Adrenal gland (tissue), 12 donors: ENCODE results near the gene GNAI3. TPM values are rescaled to one million over a fixed set of nuclear protein-coding genes. Genes with fewer than 3 reads are reported as not detected.

ENCODE experiments used
- DNase-seq, 7 donors: peaks; one replicate each; pipeline ENCODE4 v3.0.0-alpha.2; 2019 to 2020
- H3K27ac ChIP-seq, 5 donors: fragments of 200-600 bp; sonication (generic) in 4 of 5; 1 replicate in 3 of 5; 2 replicates in 2 of 5; pipeline versions ENCODE4 v1.5.1 to v1.8.0; 2016 to 2020; ENCODE audit warnings: mild to moderate bottlenecking in 1 of 5
- H3K27me3 ChIP-seq: fragments of 200-600 bp; 2 replicates; pipeline ENCODE4 v1.8.0; 2021
- H3K36me3 ChIP-seq, 2 donors: fragments of 200-600 bp; replicated peaks in 1 of 2; 1 replicate in 1 of 2; 2 replicates in 1 of 2; pipeline versions ENCODE4 v1.5.1 to v1.8.0; 2018 to 2022
- H3K4me1 ChIP-seq, 2 donors: fragments of 200-600 bp; replicated peaks in 1 of 2; 1 replicate in 1 of 2; 2 replicates in 1 of 2; pipeline versions ENCODE4 v1.5.1 to v1.8.0; 2018 to 2021
- H3K4me3 ChIP-seq, 4 donors: fragments of 200-600 bp; sonication (generic) in 3 of 4; one replicate each; pipeline ENCODE4 v1.5.1; 2016 to 2018
- H3K9me3 ChIP-seq, 3 donors: fragments of 200-600 bp; sonication (generic) in 1 of 3; replicated peaks in 1 of 3; 1 replicate in 2 of 3; 2 replicates in 1 of 3; pipeline versions ENCODE4 v1.5.1 to v1.8.0; 2016 to 2021
- POLR2A ChIP-seq, 2 donors: fragments of 450-650 bp; IDR thresholded peaks; one replicate each; pipeline ENCODE4 v1.6.1; 2017; ENCODE audit warnings: antibody characterized with exemption in 2 of 2, mild to moderate bottlenecking in 2 of 2, moderate library complexity in 1 of 2
- WGBS, 4 donors: extraction: QIAGEN DNeasy Blood & Tissue Kit in 2 of 4; methylation state at CpG; one replicate each; pipeline versions ENCODE4 v1.1.5 to v1.1.7; 2013 to 2017; 5-methylcytosine and 5-hydroxymethylcytosine counted together
- intact Hi-C, 2 donors: fragments of 100-400 bp; cut with DNase I; formaldehyde crosslinking; loops; one replicate each; pipeline versions ENCODE4 v1.14.1 to v1.15.0; 2022 to 2023
- polyA plus RNA-seq, 3 donors: library from polyadenylated mRNA; stranded (reverse); fragments of 200-250 nt in 2 of 3; fragments of 350-450 nt in 1 of 3; fragmentation: Illumina TruSeq in 1 of 3; extraction: RNeasy Lipid Tissue Mini Kit (QIAGEN cat#74804) in 1 of 3; gene quantifications; one replicate each; pipeline ENCODE4 v1.2.3, GENCODE V29; 2013 to 2014
- total RNA-seq, 9 donors: library from RNA; depleted of rRNA in 4 of 9; stranded (reverse); fragments of >200 nt in 4 of 9; fragments of 120-200 nt in 1 of 9; fragmentation: NEBNext Ultra II Directional in 1 of 9; extraction: Animal tissue kit (Norgen Biotek cat#: 25700) in 1 of 9; gene quantifications; one replicate each; pipeline versions ENCODE4 v1.1.0 to v1.2.4, GENCODE V29; 2013 to 2023
- TF ChIP-seq, protein P1 (sequence below), 6 experiments: fragments of 450-650 bp in 4 of 6; fragments of 200-600 bp in 2 of 6; sonication (generic) in 1 of 6; IDR thresholded peaks; 1 replicate in 5 of 6; 2 replicates in 1 of 6; pipeline versions ENCODE4 v1.5.1 to v1.8.0; 2016 to 2021; ENCODE audit warnings: antibody characterized with exemption in 6 of 6, mild to moderate bottlenecking in 2 of 6, moderate library complexity in 1 of 6
- donor health status: healthy with polysubstance abuse.
- donor health status: Bipolar disorder and iron deficiency.
- donor health status: DM: yes; HTN: yes; CAD: no.
- donor health status: DM: no; HTN: no; CAD: no.
- donor health status: DM: no; HTN: no; CAD: no.
- donor health status: DM: yes; HTN: yes; CAD: no.

The GNAI3 gene
- total and polyA plus RNA-seq, 12 donors: 1.6 to 12.0 (median 5.6) TPM

DNA sequence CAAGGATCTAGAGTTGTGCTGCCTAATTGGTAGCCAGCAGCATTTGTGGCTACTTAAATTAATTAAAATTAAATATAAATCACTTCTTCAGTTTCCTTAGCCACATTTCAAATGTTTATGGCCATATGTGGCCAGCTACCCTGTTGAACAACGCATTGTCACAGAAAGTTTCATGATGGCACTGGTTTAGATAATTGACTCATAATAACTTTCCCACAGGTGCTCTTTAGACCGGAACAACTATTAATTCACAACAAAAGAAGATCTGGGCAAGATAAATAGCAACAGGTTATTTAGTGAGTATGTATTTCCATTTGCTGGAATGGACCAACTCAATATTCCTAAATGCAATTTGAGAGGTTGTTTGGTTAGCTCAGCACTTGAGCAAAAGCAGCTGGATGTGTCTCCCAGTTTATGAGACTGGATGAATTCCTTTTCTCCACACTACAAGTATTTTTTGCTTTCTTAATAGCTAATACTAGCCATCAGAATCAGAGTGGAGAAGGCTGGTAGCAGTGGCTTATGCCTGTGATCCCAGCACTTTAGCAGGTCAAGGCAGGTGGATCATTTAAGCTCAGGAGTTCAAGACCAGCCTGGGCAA lies 35.2 kb upstream of the GNAI3 start:
- 82 to 87% (median 86%) methylated on average over 2 of the region's 2 CpGs for WGBS, 4 donors
- intact Hi-C loops: no loop called here
- no peak overlapping the region for H3K27ac ChIP-seq
- no peaks in the 10 kb centered on the region for H3K9me3 ChIP-seq
- H3K36me3 ChIP-seq: no peaks in the 10 kb centered on the region
- no peaks in the 10 kb centered on the region for H3K27me3 ChIP-seq
- no peak overlapping the region for H3K4me3 ChIP-seq
- no peak for DNase-seq
- peaks cover 0 to 7% of the 10 kb centered on the region in 2 donors for H3K4me1 ChIP-seq
- TF ChIP-seq, protein P1, sequence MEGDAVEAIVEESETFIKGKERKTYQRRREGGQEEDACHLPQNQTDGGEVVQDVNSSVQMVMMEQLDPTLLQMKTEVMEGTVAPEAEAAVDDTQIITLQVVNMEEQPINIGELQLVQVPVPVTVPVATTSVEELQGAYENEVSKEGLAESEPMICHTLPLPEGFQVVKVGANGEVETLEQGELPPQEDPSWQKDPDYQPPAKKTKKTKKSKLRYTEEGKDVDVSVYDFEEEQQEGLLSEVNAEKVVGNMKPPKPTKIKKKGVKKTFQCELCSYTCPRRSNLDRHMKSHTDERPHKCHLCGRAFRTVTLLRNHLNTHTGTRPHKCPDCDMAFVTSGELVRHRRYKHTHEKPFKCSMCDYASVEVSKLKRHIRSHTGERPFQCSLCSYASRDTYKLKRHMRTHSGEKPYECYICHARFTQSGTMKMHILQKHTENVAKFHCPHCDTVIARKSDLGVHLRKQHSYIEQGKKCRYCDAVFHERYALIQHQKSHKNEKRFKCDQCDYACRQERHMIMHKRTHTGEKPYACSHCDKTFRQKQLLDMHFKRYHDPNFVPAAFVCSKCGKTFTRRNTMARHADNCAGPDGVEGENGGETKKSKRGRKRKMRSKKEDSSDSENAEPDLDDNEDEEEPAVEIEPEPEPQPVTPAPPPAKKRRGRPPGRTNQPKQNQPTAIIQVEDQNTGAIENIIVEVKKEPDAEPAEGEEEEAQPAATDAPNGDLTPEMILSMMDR (IDR thresholded peaks at IDR 0.05): no peak
- no peak for TF ChIP-seq POLR2A (IDR thresholded peaks at IDR 0.05)

DNA sequence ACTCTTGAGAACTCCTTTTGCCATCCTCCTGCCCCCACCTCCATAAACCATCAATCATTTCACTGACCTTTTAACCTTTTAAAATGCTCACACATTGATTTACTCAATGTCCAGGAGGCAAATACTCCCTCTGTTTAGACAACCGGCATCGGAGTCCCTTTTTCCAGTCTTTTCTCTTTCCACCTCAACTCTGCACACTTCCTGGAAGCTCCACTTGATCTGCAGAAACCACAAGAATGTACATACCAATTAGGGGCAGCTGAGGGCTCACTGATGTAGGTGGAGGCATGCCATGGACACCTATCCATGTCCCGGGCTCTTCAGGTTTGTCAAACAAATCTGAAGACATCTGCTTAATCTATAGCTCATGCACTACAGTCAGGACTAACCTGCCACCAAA lies 33.6 kb upstream of the GNAI3 start:
- TF ChIP-seq, protein P1 (IDR thresholded peaks at IDR 0.05): no peak
- TF ChIP-seq POLR2A (IDR thresholded peaks at IDR 0.05): no peak
- no peak overlapping the region for H3K4me3 ChIP-seq
- DNase-seq: no peak
- WGBS, 4 donors: 67 to 87% (median 83%) methylated on average over 3 of the region's 3 CpGs
- H3K4me1 ChIP-seq: peaks cover 0 to 7% of the 10 kb centered on the region in 2 donors
- intact Hi-C loops: no loop called here
- no peaks in the 10 kb centered on the region for H3K27me3 ChIP-seq
- no peaks in the 10 kb centered on the region for H3K9me3 ChIP-seq
- no peak overlapping the region for H3K27ac ChIP-seq
- H3K36me3 ChIP-seq: no peaks in the 10 kb centered on the region

DNA sequence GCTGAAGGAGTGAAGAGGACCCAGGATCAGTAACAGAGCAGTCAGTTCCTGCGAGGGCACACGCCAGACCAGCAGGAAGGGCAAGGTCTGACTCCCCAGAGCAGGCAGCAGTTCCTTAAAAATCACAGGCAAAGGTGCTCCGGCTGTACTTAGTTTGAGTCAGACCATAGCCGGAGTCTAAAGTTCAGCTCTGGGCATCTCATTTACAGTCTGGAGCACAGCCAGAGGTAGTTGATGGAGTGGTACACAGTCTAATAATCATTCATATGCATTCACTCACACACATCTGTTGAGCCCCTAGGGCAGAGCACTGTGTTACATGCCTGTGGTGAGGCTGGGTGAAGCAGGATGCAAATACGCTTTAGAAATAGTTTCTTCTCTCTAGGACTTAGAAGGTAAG lies 31.5 kb upstream of the GNAI3 start:
- Histone ChIP-seq H3K4me3 (no peak overlapping the region), H3K4me1 (peaks cover 10 to 14% of the 10 kb centered on the region in 2 donors), H3K27ac (no peak overlapping the region), H3K27me3 (no peaks in the 10 kb centered on the region), H3K9me3 (no peaks in the 10 kb centered on the region), H3K36me3 (no peaks in the 10 kb centered on the region)
- no peak for TF ChIP-seq POLR2A (IDR thresholded peaks at IDR 0.05)
- TF ChIP-seq, protein P1 (IDR thresholded peaks at IDR 0.05): no peak
- no peak for DNase-seq
- WGBS, 4 donors: 68 to 77% (median 73%) methylated on average over 3 to 5 of the region's 5 CpGs
- intact Hi-C loops: no loop called here

DNA sequence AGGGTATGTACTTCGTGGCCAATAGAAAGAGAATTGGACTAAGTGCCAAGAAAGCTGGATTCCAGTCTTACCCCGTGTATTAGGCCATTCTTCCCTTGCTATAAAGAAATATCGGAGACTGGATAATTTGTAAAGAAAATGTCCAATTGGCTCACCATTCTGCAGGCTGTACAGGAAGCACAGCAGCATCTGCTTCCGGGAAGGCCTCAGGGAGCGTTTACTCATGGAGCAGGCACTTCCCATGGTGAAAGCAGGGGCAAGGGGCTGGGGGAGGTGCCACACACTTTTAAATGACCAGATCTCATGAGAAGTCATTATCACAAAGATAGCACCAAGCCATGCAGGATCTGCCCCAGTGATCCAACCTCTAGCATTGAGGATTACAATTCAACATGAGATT lies 31.1 kb upstream of the GNAI3 start:
- no peaks in the 10 kb centered on the region for H3K27me3 ChIP-seq
- no peak for DNase-seq
- intact Hi-C loops: no loop called here
- H3K27ac ChIP-seq: no peak overlapping the region
- peaks cover 10 to 14% of the 10 kb centered on the region in 2 donors for H3K4me1 ChIP-seq
- no peaks in the 10 kb centered on the region for H3K9me3 ChIP-seq
- H3K4me3 ChIP-seq: no peak overlapping the region
- WGBS, 4 donors: 83 to 88% (median 85%) methylated on average over 5 of the region's 5 CpGs
- H3K36me3 ChIP-seq: no peaks in the 10 kb centered on the region
- TF ChIP-seq POLR2A (IDR thresholded peaks at IDR 0.05): no peak
- TF ChIP-seq, protein P1 (IDR thresholded peaks at IDR 0.05): no peak
